ENCODE data around the gene SH3GLB2.

Gene SH3GLB2

DNA sequence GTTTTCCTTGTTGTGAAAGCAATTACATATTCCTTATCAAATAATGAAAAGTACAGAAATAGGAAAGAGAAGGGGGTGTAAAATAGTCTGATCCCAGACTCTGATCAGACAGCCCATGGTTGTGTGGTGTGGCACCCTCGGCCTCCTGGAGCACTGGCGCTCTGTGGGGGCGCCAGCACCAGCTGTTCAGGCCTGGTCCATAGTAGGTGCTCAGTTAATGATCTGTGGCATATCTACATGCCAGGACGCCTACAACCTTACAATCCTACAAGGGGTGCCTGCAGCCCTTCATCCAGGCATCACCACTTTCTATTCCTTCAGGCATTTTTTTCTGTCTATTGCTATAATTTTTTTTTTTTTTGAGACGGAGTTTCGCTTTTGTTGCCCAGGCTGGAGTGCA lies 24.9 kb upstream of the SH3GLB2 start:
- DNase-seq (ENCODE audit: low spot score) = no peak

DNA sequence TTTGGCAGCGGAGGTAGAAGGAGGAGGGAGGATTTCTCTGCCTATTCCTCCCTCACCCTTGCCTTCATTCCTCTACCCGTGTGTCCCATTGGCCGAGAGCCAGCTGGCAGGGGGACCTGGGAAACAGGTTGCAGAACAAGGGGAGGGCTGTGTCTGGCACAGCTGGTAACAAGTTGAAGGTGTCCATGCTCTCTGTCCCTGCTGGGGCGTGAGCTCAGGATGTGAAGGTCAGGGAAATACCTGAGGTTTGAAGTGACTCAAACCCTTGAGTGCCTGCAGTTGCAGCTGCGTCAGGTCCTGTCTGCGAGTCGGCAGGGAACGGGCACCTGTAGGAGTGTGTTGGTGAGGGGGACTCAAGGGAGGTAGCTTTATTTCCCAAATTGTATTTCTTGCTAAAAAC lies 24.5 kb upstream of the SH3GLB2 start:
- no peak for DNase-seq (ENCODE audit: low spot score)

DNA sequence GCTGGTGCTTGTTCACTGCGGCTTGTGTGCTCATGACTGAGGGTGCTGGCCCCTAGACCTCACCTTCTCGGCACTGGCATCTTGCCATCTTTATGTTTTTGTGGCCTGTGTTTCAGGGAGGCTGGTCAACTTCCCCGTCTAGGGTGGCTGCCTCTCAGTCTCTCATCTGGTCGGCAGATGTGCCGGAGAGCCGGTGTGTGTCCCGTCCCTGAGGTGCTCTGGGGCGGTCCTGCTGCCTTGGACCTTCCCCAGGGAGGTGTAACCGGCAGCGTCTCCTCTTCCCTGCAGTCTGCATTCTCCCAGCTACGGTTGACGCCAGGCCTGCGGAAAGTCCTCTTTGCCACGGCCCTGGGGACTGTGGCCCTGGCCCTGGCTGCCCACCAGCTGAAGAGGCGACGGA lies 13.9 kb upstream of the SH3GLB2 start:
- DNase-seq (ENCODE audit: low spot score) = no peak

DNA sequence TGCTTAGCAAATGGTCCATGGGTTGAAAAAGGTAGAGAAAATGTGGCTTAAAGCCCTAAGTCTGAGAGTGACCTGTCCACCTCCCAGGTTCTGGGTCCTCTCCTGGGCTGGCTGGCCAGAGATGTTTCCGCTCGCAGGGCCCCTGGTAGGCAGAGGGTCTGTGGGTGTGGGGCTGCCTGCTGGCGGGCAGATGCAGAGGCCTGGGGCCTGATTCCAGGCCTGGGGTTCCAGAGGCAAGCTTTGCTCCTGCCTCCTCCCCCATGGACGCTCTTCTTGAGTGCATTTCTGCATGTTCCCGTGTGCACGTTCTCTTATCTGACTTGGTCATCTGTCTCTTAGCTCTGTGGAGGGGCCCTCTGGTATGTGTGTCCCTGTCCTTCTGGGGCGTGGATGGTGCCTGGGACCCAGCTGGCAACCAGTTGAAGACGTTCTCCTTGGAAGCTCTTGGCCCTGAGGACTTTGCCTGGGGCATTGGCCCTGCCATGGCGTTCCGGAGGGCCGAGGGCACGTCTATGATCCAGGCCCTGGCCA lies 12.0 kb upstream of the SH3GLB2 start:
- no peak for DNase-seq (ENCODE audit: low spot score)

DNA sequence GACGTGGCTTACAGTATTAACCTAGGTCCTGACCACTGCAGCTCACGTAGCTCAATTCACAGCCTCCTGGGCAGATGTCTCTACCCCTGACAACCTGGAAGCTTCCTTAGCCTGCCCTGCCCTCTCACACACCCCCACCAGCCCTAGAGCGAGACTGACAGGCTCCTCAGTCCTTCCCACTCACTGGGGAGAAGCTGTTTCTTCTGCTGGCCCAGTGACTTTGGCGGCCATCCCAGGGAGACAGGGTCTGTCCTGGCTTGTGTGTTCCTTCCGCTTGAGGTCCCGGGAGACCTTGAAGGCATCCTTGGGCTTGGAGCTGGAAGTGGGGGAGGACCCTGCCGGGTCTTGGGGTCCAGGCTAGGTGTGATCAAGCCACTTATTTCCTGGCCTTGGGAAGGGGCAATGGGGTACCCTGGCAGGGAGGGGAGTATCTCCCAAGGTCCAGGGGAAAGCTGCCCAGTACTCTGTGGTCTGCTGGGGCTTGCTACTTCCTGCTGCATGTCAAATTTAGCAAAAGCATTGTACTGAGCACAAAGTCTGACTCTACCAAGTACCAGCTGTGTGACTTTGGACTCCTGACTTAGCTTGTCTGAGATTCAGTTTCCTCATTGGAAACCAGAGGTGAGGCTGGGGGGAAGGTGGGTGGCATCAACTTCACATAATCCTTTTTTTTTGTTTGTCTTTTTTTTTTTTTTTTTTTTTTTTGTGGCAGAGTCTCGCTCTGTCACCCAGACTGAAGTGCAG lies 10.2 kb upstream of the SH3GLB2 start:
- no peak for DNase-seq (ENCODE audit: low spot score)

DNA sequence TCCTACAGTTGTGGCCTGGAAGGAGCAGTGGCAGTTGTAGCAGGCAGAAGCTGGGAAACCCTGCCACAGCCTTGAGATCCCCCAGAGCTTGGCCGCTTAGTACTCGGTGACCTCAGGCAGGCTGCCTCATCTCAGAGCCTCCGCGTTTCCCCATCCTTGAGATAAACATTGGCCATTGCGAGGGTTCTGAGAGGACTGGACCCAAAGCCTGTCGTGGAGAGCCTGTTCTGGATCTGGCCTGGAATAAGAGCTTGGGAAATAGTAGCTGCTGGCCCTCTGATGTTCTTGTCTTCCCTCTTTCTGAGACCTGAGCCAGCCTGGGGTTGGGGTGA lies 9.6 kb upstream of the SH3GLB2 start:
- DNase-seq (ENCODE audit: low spot score) = no peak

DNA sequence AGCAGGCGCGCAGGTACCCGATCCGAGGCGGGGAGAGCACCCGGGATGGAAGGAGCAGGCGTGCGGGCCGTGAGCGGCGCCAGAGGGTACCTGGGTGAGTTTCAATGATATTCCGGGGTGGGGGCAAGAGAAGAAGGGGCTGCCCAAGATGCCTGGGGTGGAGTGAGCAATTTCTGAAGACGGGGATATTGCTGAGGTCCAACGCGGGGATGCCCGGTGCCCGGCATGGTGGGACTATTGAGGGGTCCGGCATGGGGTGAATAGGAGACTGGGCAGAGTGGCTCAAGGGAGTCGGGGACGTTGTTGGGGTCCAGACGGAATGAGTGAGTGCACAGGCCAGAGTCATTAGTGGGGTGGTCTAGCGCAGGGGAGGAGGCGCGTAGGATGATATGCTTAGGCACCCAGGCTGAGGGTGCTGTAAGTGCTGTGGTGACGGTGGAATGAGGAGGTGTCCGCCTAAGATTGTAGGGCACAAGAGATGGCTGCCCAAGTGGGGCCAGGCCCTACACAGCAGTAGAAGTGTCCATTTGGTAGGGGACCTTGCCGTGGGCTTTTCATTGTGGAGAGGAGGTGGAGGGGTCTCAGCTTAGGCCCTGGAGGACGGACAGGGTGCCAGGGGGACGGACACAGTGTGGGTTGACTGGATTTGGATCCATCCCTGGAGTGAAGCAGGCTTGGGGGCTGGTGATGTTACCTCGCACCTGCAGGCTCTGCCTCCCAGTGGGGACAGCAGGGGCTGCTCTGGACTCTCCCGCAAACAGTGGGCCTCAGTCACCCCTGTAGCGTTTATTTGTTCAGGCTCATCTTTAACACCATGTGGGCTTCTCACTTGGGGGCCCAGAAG lies 9.0 kb upstream of the SH3GLB2 start:
- no peak for DNase-seq (ENCODE audit: low spot score)

DNA sequence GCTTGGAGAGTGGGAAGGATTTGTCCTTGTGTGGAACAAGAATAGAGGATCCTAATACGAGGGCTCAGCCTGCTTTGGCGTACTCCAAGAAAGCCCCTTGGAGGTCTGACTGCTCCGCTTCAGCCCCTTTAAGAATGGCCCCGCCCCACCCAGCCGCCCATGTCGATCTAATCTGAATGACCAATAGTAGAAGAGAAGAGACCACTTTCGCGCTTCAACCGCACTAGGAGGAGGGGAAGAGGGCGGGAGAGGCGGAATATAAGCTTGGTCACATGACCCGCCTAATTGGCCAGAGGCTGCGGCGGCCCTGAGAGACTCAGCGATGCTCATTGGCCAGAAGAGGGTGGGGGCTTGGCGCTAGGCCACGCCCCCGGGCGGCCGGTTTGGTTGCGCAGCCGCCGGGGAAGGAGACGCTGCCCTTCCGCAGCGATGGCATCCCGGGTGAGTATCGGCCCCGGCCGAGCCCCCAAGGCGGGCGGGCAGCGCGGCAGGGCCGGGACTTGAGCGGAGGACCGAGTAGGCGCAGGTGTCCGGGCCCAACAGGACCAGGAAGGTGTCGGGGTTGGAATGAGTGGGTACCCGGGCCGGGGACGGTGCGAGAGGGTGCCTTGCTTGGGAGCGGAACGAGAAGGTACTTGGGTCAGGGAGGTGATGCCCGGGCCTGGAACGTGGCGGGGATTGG lies 8.3 kb upstream of the SH3GLB2 start, which contains the start of gene MIGA2:
Gene MIGA2 (plus strand): TSS at position 386 of the 682 bp plus-strand sequence. CDS start 3,969 bp downstream, outside the sequence.
- DNase-seq (ENCODE audit: low spot score) = peak; percentile 100

DNA sequence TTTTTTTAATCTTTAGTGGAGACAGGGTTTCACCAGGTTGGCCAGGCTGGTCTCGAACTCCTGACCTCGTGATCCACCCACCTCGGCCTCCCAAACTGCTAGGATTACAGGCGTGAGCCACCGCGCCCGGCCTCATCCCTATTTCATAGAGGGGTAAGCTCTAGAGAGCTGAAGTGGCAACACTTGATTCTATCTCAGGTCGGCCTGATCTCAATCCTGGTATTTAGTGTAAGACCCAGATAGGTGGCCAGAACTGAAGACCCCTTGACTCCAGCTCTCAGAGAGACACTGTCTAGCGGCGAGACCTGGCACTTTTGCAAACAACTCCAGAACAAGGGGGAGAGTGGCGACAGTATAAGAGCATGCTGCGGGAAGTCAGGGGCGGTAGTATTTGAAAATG lies 7.7 kb upstream of the SH3GLB2 start:
- DNase-seq (ENCODE audit: low spot score) = peak; percentile 22

DNA sequence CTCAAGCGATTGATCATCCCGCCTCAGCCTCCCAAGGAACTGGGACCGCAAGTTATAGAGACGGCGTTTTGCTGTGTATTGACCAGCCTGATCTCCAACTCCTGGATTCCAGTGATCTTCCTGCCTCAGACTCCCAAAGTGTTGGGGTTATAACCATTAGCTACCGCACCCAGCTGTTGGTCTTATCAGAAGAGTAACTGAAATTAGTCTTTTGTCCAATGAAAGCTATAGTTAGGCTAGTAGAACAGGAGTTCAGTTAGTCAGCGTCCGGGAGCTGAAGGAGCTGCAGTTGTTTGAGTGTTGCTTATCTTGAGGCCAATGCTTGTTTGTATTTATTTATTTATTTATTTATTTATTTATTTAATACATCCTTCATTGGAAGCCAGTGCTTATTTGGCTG lies 5.1 kb upstream of the SH3GLB2 start:
- no peak for DNase-seq (ENCODE audit: low spot score)

DNA sequence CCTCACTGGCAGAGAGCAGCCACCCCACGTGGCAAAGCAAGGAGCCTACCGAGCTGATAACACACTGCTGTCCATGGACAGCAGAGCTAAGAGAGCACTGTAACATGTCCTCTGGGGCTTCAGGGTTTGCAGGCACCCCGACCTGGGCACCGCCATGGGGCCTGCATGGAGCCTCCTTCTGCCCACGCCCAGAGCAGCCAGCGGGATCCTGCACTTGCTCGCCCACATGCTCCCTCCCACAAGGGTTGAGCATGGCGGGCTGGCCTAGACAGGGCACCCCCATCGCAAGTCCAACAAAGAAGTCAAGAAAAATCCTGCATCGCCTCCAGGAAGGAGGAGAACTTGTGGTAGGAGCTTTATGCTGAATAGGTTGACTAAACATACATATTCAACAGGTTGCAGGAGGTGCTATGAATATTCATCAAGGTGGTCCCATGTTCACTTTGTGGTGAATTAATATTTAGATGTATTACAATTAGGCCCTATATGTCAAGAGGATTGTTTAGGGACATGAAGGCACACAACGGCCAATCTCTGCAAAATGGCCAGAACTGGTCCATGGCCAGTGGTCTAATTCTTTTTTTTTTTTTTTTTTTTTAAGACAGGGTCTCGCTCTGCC lies 4.5 kb upstream of the SH3GLB2 start:
- DNase-seq (ENCODE audit: low spot score) = no peak

DNA sequence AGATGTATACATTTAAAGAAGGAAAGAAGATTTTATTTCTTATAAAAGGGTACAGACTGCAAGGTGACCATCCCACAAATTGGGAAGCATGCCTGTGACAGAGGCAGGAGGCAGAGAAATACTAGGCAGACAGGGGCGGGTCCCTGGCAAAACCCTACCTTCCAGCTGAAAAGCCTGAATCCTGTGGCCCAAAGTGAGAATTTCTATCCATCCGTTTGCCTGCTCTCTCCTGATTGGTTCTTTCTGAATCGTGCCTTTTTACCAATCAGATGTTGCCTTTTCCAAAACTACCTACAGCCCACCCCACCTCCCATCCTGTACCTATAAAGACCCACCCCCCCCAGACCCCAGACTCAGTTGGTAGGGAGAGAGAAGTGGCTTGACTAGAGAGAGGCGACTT lies 3.4 kb upstream of the SH3GLB2 start:
- no peak for DNase-seq (ENCODE audit: low spot score)

DNA sequence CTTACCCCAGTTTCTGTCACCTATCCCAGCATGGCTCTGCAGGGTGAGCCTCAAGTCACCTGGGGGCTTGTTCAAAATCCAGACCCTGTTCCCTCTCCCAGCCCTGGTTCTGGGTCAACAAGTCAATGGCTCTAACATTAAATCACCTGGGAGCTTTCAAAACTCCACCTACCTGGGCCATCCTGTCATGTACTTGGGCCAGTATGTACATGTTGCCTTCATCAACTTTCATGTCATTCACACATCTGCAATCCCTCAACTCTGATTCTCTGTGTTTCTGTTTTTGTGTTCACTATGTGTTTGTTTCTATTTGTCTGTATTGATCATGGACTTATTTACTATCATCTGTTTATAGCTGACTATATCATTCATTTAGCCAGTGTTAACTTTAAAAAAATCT lies 2.1 kb upstream of the SH3GLB2 start:
- DNase-seq (ENCODE audit: low spot score) = no peak

DNA sequence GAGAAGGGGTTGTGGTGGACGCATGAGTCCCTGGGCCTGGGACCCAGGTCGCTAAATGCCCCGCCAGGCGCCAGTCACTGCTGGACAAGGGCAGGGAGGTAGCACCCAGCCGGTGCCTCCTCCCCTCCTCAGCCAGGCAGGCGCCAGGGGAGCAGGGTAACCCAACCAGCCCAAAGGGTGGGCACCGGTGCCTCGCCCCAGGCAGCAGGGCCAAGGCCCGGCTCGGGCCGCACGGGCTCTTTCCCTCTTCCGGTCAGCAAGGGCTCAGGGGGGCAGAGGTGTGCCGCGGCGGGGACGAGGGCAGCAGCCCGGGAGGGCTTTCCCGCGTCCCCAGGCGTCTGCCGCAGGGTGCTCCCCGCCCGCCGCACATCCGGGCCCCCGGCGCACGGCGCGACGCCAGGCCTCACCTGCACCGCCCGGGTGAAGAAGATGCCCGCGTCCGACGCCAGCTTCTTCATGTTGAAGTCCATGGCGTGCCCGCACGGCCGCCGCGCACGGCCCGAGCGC lies 393 bp downstream of the SH3GLB2 start:
- peak; percentile 18 for DNase-seq (ENCODE audit: low spot score)

DNA sequence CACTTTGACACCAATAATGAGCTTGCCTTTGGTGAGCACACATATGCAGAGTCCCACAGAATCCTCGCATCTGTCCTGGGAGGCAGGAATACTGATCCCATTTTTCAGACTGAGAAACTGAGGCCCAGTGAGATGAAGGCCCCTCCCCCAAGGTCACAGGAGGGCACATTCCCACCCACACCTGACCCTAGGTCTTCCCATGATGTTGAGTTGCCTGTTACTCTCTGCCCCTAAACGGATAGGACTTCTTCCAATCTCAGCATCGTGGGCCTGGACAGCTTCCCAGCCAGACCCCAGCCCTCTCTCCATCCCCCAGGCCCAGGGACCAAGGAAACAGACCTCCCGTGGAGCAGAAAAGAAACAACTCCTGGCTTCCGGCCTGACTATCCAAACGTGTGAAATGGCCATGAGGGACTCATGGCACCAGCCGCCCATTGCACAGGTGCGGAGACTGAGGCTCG lies 877 bp downstream of the SH3GLB2 start:
- DNase-seq (ENCODE audit: low spot score) = no peak

DNA sequence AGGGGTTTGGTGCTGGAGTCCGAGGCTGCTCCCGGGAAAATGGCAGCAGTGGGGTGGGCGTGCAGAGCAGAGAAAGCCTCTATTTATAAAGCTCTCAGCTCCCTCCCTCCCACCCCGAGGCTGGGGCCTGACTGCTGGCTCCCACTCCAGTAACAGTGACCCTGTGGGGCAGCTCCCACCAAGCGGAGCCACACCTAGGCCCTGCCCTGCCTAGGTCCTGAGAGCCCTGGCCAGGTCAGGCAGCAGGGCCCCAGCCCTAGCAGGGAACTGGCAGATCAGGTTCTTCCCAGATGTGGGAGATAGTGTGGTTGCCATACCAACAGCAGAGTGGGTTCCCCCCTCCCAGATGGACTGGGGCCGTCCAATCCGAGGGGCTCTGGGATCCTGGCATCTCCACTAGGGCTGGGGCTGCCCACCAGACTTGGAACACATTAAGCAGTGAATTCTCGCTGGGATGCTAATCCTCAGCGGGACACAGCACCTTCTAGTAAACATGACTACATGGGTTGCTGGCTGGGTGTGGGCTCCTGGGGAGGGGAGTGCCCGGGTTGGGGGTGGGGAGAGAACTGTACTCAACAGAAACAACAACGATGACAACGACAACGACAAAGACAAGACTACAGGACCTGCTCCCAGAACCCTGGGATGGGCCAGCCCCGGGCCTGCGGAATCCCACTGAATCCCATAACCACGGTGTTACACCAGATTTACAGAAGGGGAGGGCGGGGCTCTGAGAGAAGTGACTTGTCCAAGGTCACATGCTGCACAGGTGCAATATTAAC lies 1.5 kb downstream of the SH3GLB2 start:
- DNase-seq (ENCODE audit: low spot score) = no peak

DNA sequence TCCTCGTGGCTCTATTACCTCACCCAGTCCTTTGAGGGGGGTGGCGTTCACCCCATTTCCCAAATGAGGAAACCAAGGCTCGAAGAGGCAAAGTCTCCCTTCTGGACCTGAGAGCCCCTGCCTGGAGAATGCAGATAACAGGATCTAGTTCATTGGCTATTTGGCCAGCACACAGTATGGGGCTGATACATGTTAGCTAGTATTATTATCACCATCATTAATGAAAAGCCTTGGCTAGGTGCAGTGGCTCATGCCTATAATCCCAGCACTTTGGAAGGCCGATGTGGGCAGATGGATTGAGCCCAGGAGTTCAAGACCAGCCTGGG lies 4.3 kb downstream of the SH3GLB2 start:
- DNase-seq (ENCODE audit: low spot score) = no peak

DNA sequence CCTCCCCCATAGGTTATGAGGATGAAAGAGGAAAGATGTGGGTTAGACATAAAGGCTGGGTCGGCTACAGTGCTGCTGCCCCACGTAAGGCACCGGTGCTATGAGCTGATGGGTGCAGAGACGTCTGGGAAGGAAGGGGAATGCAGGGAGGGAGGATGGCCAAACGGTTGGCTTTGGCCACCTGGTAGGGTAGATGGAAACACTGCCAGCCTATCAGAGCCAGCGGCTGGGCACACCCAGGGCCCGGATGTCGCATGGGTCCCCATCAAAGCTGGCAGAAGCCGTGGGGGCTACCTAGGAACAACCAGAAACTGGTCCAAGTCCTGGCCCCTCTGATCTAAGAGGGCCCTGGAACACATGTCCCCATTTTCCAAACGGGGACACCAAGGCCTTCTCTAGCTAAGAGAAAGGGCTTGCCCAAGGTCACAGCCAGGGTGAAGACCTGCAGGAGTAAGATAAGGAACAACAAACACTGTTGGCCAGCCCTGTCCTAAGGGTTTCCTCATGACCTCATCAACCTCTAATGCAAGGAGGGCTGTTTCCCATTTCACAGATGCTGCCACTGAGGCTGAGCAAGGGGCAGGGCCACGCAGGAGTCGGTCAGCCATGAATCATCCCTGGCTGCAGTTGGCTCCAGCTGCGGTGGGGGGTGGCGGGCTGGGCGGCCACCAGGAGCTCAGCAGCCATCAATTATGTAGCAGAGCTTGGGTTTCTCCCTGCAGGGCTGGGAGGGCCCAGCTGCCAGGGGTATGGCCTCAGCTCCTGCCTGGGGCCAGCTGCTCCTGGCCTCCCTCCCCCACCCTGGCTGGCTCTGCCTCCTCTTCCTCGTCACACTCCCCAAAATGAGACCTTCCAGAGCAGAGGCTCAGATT lies 4.9 kb downstream of the SH3GLB2 start:
- DNase-seq (ENCODE audit: low spot score) = no peak

DNA sequence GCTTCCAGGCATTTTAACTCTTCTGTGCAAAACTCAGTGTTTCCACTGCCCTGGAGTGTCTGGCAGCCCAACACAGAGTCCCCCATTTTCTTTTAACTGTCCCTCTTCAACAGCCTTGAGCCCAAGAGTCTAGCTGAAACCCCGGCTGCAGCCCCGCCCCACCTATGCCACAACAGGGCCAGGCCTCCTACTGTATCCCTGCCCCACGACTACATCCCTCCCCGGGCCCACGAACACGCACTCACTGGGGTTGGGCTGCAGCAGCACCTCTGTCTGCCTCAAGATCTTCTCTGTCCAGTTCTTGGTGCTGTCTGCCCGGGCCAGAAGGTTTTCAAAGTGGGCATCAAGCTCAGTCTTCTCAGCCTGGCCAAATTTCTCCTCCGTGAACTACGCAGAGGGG lies 6.1 kb downstream of the SH3GLB2 start:
- DNase-seq (ENCODE audit: low spot score) = no peak

DNA sequence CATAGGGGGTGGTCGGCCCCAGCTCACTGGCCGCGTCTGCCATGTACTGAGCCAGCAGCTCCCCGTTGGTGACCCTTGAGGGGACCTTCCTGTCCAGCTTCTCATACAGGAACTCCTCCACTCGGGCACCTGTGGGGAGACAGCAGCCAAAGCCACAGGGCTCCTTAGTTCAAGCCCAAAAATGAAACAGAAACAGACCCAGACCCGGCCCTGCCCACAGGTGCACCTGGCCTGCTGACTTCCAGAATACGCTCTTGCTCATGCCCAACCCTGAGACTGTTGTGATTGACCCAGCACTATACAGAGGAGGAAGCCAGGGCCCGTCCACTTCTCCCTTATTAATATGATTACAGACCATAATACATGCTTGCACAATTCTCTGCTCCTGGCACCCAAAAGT lies 7.0 kb downstream of the SH3GLB2 start:
- no peak for DNase-seq (ENCODE audit: low spot score)
